CD4-positive, alpha-beta T cell (primary cell): Measurements from ENCODE around the gene SCFD2. TPM values are rescaled to one million over a fixed set of nuclear protein-coding genes. Genes with fewer than 3 reads are reported as not detected.
A peak's percentile ranks its signal among the peaks of the same experiment; 100 is the strongest.

Experiments used
- ATAC-seq: fragments of 200-7000 bp; cut with Tn5 transposase; one replicate; pipeline ENCODE4 v1.10.0; 2022; ENCODE audit warnings: mild to moderate bottlenecking; ENCODE audit not compliant: poor library complexity
- CTCF ChIA-PET: fragments of 350-600 bp; sonication (Branson Sonifier 250); formaldehyde crosslinking; loops from one replicate; lab custom pipeline; 2021; ENCODE audit warnings: antibody characterized with exemption, inconsistent platforms; lab: Charles Lee
- POLR2A ChIA-PET: fragments of 350-600 bp; sonication (Branson Sonifier 250); formaldehyde crosslinking; loops from one replicate; lab custom pipeline; 2021; ENCODE audit warnings: antibody characterized with exemption, inconsistent platforms; lab: Charles Lee
- DNase-seq, 14 experiments: peaks; one replicate each; pipeline ENCODE4 v3.0.0-alpha.2; 2013 to 2020; ENCODE audit warnings: mixed read lengths in 2 of 14
- H3K27ac ChIP-seq, 2 donors: one replicate each; pipeline versions ENCODE4 v1.5.1 to v1.7.0; 2013; ENCODE audit warnings: low read length in 2 of 2, low read depth in 1 of 2, mild to moderate bottlenecking in 1 of 2
- H3K27me3 ChIP-seq, 2 experiments: 1 replicate in 1 of 2; 2 replicates in 1 of 2; pipeline versions ENCODE4 v1.6.1 to v1.7.0; 2013; ENCODE audit warnings: low read length in 2 of 2, control low read depth in 1 of 2, mild to moderate bottlenecking in 1 of 2, moderate library complexity in 1 of 2; ENCODE audit not compliant: insufficient read depth in 2 of 2, control insufficient read depth in 1 of 2
- H3K36me3 ChIP-seq: one replicate; pipeline ENCODE4 v1.6.1; 2013; ENCODE audit warnings: low read length, control low read depth; ENCODE audit not compliant: insufficient read depth
- H3K4me1 ChIP-seq: one replicate; pipeline ENCODE4 v1.6.1; 2013; ENCODE audit warnings: low read length, control low read depth; ENCODE audit not compliant: insufficient read depth
- H3K4me3 ChIP-seq: one replicate; pipeline ENCODE4 v1.5.1; 2013; ENCODE audit warnings: mild to moderate bottlenecking, low read length, moderate library complexity
- H3K9me3 ChIP-seq, 2 experiments: 1 replicate in 1 of 2; 2 replicates in 1 of 2; pipeline versions ENCODE4 v1.6.1 to v1.7.0; 2013; ENCODE audit warnings: low read length in 2 of 2, mild to moderate bottlenecking in 2 of 2, control low read depth in 1 of 2, moderate library complexity in 1 of 2; ENCODE audit not compliant: control insufficient read depth in 1 of 2, insufficient read depth in 1 of 2
- H3K27ac Mint-ChIP-seq: one replicate; pipeline ENCODE4 v1.8.0; 2020; ENCODE audit warnings: mixed read lengths
- H3K27me3 Mint-ChIP-seq: one replicate; pipeline ENCODE4 v1.8.0; 2021; ENCODE audit warnings: mixed read lengths
- H3K36me3 Mint-ChIP-seq: one replicate; pipeline ENCODE4 v1.8.0; 2021; ENCODE audit warnings: low read depth, mixed read lengths
- H3K4me1 Mint-ChIP-seq: one replicate; pipeline ENCODE4 v1.8.0; 2021; ENCODE audit warnings: low read depth, mixed read lengths
- H3K4me3 Mint-ChIP-seq: one replicate; pipeline ENCODE4 v1.8.0; 2020; ENCODE audit warnings: mild to moderate bottlenecking, mixed read lengths
- H3K9me3 Mint-ChIP-seq: one replicate; pipeline ENCODE4 v1.8.0; 2020; ENCODE audit warnings: mixed read lengths
- intact Hi-C, 2 experiments: fragments of 100-400 bp; cut with DNase I in 1 of 2; cut with micrococcal nuclease in 1 of 2; formaldehyde crosslinking; loops; one replicate each; pipeline versions ENCODE4 v1.15.1 to v1.9.0; 2023 to 2025; cut with DNase I, micrococcal nuclease
- total RNA-seq, 174 experiments: library from RNA in 2 of 174; stranded (reverse) in 2 of 174; gene quantifications; one replicate each; pipeline ENCODE4 v1.2.3 and lab custom pipeline; 2021 to 2026
- TF ChIP-seq, protein P1 (sequence below): fragments of 200-600 bp; IDR thresholded peaks from one replicate; pipeline ENCODE4 v1.8.0; 2022; ENCODE audit warnings: antibody characterized with exemption, mild to moderate bottlenecking

SCFD2 gene
- total RNA-seq, 2 experiments from 2014 or later, result 15.4 to 17.6 TPM

GRCh38 chr4:53009824-53010223 lies 356.0 kb downstream of the SCFD2 start:
- ATAC-seq (no peak), DNase-seq (no peak)
- Mint-ChIP-seq H3K9me3 (no peaks in the 10 kb centered on the region), H3K36me3 (peaks cover 18% of the 10 kb centered on the region), H3K4me3 (no peak overlapping the region), H3K4me1 (peaks cover 58% of the 10 kb centered on the region), H3K27ac (peak overlapping the region; percentile 27), H3K27me3 (no peaks in the 10 kb centered on the region)
- Histone ChIP-seq H3K4me1 (peaks cover 15% of the 10 kb centered on the region), H3K4me3 (no peak overlapping the region), H3K27ac (no peak overlapping the region), H3K9me3 (no peaks in the 10 kb centered on the region), H3K36me3 (no peaks in the 10 kb centered on the region), H3K27me3 (no peaks in the 10 kb centered on the region)
- CTCF ChIA-PET, result no interaction called here
- TF ChIP-seq, protein P1, sequence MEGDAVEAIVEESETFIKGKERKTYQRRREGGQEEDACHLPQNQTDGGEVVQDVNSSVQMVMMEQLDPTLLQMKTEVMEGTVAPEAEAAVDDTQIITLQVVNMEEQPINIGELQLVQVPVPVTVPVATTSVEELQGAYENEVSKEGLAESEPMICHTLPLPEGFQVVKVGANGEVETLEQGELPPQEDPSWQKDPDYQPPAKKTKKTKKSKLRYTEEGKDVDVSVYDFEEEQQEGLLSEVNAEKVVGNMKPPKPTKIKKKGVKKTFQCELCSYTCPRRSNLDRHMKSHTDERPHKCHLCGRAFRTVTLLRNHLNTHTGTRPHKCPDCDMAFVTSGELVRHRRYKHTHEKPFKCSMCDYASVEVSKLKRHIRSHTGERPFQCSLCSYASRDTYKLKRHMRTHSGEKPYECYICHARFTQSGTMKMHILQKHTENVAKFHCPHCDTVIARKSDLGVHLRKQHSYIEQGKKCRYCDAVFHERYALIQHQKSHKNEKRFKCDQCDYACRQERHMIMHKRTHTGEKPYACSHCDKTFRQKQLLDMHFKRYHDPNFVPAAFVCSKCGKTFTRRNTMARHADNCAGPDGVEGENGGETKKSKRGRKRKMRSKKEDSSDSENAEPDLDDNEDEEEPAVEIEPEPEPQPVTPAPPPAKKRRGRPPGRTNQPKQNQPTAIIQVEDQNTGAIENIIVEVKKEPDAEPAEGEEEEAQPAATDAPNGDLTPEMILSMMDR, result no peak
- POLR2A ChIA-PET, result no interaction called here
- intact Hi-C loops, result no loop called here

GRCh38 chr4:53007024-53007423 lies 358.8 kb downstream of the SCFD2 start:
- Histone ChIP-seq H3K9me3 (no peaks in the 10 kb centered on the region), H3K36me3 (no peaks in the 10 kb centered on the region), H3K27me3 (no peaks in the 10 kb centered on the region), H3K4me1 (peaks cover 9% of the 10 kb centered on the region), H3K27ac (no peak overlapping the region), H3K4me3 (no peak overlapping the region)
- peaks cover 32% of the 10 kb centered on the region for H3K4me1 Mint-ChIP-seq
- DNase-seq (no peak), ATAC-seq (no peak)
- POLR2A ChIA-PET, result no interaction called here
- CTCF ChIA-PET, result no interaction called here
- TF ChIP-seq, protein P1, result no peak
- peaks cover 18% of the 10 kb centered on the region for H3K36me3 Mint-ChIP-seq
- H3K9me3 Mint-ChIP-seq, result no peaks in the 10 kb centered on the region
- H3K27me3 Mint-ChIP-seq, result no peaks in the 10 kb centered on the region
- H3K4me3 Mint-ChIP-seq, result no peak overlapping the region
- no peak overlapping the region for H3K27ac Mint-ChIP-seq
- intact Hi-C loops, result no loop called here

DNA sequence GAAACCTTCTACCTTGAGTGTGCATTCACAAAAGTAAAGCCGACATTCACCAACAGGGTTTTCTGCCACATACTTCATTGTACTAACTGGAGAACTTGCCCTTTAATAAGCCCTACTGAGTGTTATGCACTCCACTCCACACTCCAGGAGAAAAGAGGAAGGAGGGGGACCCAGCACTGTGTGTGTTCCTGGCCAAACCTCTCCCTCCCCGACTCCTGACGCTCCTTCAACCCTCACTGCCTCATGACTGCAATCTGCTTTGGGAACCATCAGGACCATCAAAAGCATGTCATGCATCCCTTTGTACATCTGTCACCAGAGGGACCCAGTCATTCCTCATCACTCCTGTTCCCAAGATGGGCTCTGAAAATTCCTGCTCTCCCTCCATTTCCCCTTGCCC lies 360.1 kb downstream of the SCFD2 start:
- no peak for DNase-seq
- no peak overlapping the region for H3K27ac Mint-ChIP-seq
- Histone ChIP-seq H3K4me1 (peaks cover 3% of the 10 kb centered on the region), H3K27ac (no peak overlapping the region), H3K36me3 (no peaks in the 10 kb centered on the region), H3K9me3 (no peaks in the 10 kb centered on the region), H3K27me3 (no peaks in the 10 kb centered on the region), H3K4me3 (no peak overlapping the region)
- POLR2A ChIA-PET, result no interaction called here
- H3K4me3 Mint-ChIP-seq, result no peak overlapping the region
- CTCF ChIA-PET, result no interaction called here
- H3K4me1 Mint-ChIP-seq, result peaks cover 20% of the 10 kb centered on the region
- no peaks in the 10 kb centered on the region for H3K9me3 Mint-ChIP-seq
- H3K27me3 Mint-ChIP-seq, result no peaks in the 10 kb centered on the region
- TF ChIP-seq, protein P1, result no peak
- peaks cover 18% of the 10 kb centered on the region for H3K36me3 Mint-ChIP-seq
- intact Hi-C loops, result no loop called here
- ATAC-seq, result no peak
